GM10847 (cell line): Measurements from ENCODE around the gene PBRM1.

Experiments
- POLR2A ChIP-seq: IDR thresholded peaks from 2 replicates; pipeline ENCODE4 v1.6.1; 2011; ENCODE audit not compliant: insufficient read length; ENCODE audit errors: extremely low read depth

The PBRM1 gene

GRCh38 chr3:52544937-52545336, 140.8 kb downstream of the PBRM1 start:
- no peak for TF ChIP-seq POLR2A

- TF ChIP-seq POLR2A: no peak
These were observed 144.7 kb downstream of the PBRM1 start for GRCh38 chr3:52541050-52541449.

- no peak for TF ChIP-seq POLR2A
These were observed 146.6 kb downstream of the PBRM1 start for GRCh38 chr3:52539010-52539653.

- no peak for TF ChIP-seq POLR2A
These were observed 147.8 kb downstream of the PBRM1 start for GRCh38 chr3:52537726-52538421.

- TF ChIP-seq POLR2A: no peak
These were observed 148.5 kb downstream of the PBRM1 start for GRCh38 chr3:52537165-52537620.

GRCh38 chr3:52536369-52537164, 149.1 kb downstream of the PBRM1 start, which contains the start of gene UQCC5:
Gene UQCC5 (plus strand): TSS chr3:52536605. CDS start chr3:52536756, 151 bp downstream.
- peak; percentile 98 for TF ChIP-seq POLR2A

- TF ChIP-seq POLR2A: no peak
These were observed 149.7 kb downstream of the PBRM1 start for GRCh38 chr3:52536112-52536368.

GRCh38 chr3:52535411-52536111, 150.2 kb downstream of the PBRM1 start:
- TF ChIP-seq POLR2A: no peak

- no peak for TF ChIP-seq POLR2A
These were observed 151.2 kb downstream of the PBRM1 start for GRCh38 chr3:52534281-52535183.

GRCh38 chr3:52533623-52534280, 152.0 kb downstream of the PBRM1 start, which contains the start of gene NT5DC2:
Gene NT5DC2 (minus strand): TSS chr3:52533857. CDS start chr3:52533737, 120 bp downstream.
- TF ChIP-seq POLR2A: no peak

- no peak for TF ChIP-seq POLR2A
These were observed 152.7 kb downstream of the PBRM1 start for GRCh38 chr3:52532838-52533622.

GRCh38 chr3:52532517-52532837, 153.2 kb downstream of the PBRM1 start:
- no peak for TF ChIP-seq POLR2A

- no peak for TF ChIP-seq POLR2A
These were observed 153.7 kb downstream of the PBRM1 start for GRCh38 chr3:52531860-52532516.
